Thoracic aorta (tissue), 2 donors: Measurements from ENCODE around the gene KLF1. TPM values are rescaled to one million over a fixed set of nuclear protein-coding genes. Genes with fewer than 3 reads are reported as not detected.
A peak's percentile ranks its signal among the peaks of the same experiment; 100 is the strongest.
"Not testable (repeated sequence)": the region's sequence is repeated elsewhere in the genome, so short reads cannot be mapped to it uniquely, and the experiment has no call there.

Source experiments
- ATAC-seq: fragments of 150-250 bp; one replicate; pipeline ENCODE4 v1.8.0; 2017; ENCODE audit warnings: low read depth; ENCODE audit not compliant: insufficient number of reproducible peaks, low FRiP score
- DNase-seq: peaks from one replicate; pipeline ENCODE4 v3.0.0-alpha.2; 2020; ENCODE audit warnings: low spot score
- H3K27ac ChIP-seq, 2 donors: fragments of 200-600 bp; sonication (generic); 1 replicate in 1 of 2; 2 replicates in 1 of 2; pipeline ENCODE4 v1.5.1; 2016; ENCODE audit warnings: mild to moderate bottlenecking in 2 of 2, moderate library complexity in 2 of 2
- H3K27me3 ChIP-seq: fragments of 200-600 bp; sonication (generic); replicated peaks from 2 replicates; pipeline ENCODE4 v1.6.0; 2016; ENCODE audit warnings: mild to moderate bottlenecking; ENCODE audit not compliant: insufficient read depth
- H3K36me3 ChIP-seq: fragments of 200-600 bp; sonication (generic); one replicate; pipeline ENCODE4 v1.5.1; 2016
- H3K4me1 ChIP-seq, 2 donors: fragments of 200-600 bp; sonication (generic); 1 replicate in 1 of 2; 2 replicates in 1 of 2; pipeline versions ENCODE4 v1.5.1 to v1.6.0; 2016; ENCODE audit warnings: low read depth in 2 of 2, mild to moderate bottlenecking in 1 of 2; ENCODE audit not compliant: control insufficient read depth in 1 of 2
- H3K4me3 ChIP-seq: fragments of 200-600 bp; sonication (generic); 2 replicates; pipeline ENCODE4 v1.5.1; 2016; ENCODE audit warnings: mild to moderate bottlenecking
- H3K9me3 ChIP-seq: fragments of 200-600 bp; sonication (generic); 2 replicates; pipeline ENCODE4 v1.5.1; 2016
- total RNA-seq, 2 donors: library from RNA; depleted of rRNA; stranded (reverse); fragments of >200 nt; gene quantifications; one replicate each; pipeline versions ENCODE4 v1.1.0 to v1.2.3, GENCODE V29; 2016
- TF ChIP-seq, protein P1 (sequence below): fragments of 200-600 bp; sonication (generic); IDR thresholded peaks from one replicate; pipeline ENCODE4 v1.5.1; 2019; ENCODE audit warnings: antibody characterized with exemption

The KLF1 gene
- total RNA-seq, 2 donors from 2014 or later, result not detected

DNA sequence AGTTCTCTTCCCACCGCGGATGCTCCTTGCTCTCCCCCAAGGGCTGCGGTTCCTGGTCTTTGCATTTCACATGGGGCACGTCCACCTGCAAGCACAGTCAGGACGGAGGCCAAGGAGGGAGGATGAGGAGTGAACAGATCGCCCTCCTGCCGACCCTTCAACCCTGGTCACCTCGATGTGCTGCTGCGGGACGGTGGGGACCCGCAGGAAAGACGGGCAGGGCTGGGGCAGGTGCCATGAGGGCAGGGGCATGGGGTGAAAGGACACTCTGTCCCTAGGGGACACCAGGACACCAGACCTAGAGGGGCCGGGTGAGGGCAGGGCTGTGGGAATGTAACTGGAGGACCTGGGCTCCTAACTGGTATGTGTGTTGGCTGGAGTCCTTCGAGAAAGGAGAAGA lies 31.3 kb upstream of the KLF1 start:
- no peaks in the 10 kb centered on the region for H3K9me3 ChIP-seq
- DNase-seq (no peak), ATAC-seq (no peak)
- TF ChIP-seq, protein P1, sequence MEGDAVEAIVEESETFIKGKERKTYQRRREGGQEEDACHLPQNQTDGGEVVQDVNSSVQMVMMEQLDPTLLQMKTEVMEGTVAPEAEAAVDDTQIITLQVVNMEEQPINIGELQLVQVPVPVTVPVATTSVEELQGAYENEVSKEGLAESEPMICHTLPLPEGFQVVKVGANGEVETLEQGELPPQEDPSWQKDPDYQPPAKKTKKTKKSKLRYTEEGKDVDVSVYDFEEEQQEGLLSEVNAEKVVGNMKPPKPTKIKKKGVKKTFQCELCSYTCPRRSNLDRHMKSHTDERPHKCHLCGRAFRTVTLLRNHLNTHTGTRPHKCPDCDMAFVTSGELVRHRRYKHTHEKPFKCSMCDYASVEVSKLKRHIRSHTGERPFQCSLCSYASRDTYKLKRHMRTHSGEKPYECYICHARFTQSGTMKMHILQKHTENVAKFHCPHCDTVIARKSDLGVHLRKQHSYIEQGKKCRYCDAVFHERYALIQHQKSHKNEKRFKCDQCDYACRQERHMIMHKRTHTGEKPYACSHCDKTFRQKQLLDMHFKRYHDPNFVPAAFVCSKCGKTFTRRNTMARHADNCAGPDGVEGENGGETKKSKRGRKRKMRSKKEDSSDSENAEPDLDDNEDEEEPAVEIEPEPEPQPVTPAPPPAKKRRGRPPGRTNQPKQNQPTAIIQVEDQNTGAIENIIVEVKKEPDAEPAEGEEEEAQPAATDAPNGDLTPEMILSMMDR, result no peak
- peaks cover 9% of the 10 kb centered on the region for H3K36me3 ChIP-seq
- H3K27me3 ChIP-seq, result no peaks in the 10 kb centered on the region
- H3K4me1 ChIP-seq, result peaks cover 3 to 9% of the 10 kb centered on the region in 2 donors
- no peak overlapping the region for H3K27ac ChIP-seq
- no peak overlapping the region for H3K4me3 ChIP-seq

DNA sequence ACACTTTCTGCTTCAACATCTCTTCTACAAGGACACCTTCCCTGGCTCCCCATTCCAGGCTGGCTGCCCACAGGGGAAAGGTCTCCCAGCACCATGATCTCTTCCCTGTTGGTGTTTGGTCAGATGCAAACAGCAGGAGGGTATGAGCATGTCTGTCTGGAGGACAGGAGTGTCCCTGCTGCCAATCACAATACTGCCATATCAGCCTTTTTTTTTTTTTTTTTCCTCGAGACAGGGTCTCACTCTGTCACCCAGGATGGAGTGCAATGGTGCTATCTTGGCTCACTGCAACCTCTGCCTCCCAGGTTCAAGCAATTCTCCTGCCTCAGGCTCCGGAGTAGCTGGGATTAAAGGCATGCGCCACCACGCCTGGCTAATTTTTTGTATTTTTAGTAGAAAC lies 28.9 kb upstream of the KLF1 start:
- H3K36me3 ChIP-seq, H3K9me3 ChIP-seq, H3K27ac ChIP-seq, H3K4me3 ChIP-seq, ATAC-seq, H3K27me3 ChIP-seq, DNase-seq: not testable (repeated sequence)
- H3K4me1 ChIP-seq, result peaks cover 3 to 21% of the 10 kb centered on the region in 2 donors

DNA sequence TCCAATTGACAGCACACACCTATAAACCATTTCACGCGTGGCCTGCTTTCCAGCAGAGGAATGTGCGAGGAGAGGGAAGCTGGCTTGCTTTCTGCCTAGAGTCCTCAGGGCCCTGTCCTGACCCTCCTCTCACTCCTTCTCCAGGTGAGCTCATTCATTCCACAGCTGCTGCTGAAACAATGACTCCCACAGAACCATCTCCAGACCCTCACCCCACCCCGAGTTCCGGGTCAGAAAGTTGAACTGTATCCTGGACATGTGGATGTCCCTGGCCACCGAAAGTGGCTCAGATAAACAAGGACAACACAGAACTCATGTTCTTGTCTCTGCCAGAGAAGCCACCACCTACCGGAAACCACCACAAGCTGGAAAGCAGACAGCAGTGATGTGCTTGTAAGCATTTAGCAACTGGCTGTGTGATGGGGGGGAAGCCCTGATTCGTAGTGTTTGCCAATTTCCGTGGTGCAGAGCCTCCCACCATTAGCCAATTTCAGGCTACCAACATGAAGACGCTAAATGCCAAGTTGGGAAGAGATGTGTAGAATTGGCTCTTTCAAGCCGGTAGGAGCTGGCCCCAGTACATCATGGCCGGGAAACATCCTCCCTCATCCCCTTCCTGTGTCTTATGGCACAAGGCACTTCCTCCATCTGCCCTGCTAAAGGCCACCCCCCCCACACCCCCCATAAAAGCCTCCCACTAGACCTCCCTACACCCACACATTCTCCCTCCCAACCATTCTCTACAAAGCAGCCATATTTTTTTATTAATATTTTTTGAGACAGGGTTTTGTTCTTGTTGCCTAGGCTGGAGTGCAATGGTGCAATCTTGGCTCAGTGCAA lies 27.1 kb upstream of the KLF1 start:
- TF ChIP-seq, protein P1, result no peak
- no peak for ATAC-seq
- no peak overlapping the region for H3K27ac ChIP-seq
- no peak overlapping the region for H3K4me3 ChIP-seq
- no peaks in the 10 kb centered on the region for H3K9me3 ChIP-seq
- no peaks in the 10 kb centered on the region for H3K27me3 ChIP-seq
- H3K36me3 ChIP-seq, result no peaks in the 10 kb centered on the region
- DNase-seq, result no peak
- peaks cover 3 to 16% of the 10 kb centered on the region in 2 donors for H3K4me1 ChIP-seq

DNA sequence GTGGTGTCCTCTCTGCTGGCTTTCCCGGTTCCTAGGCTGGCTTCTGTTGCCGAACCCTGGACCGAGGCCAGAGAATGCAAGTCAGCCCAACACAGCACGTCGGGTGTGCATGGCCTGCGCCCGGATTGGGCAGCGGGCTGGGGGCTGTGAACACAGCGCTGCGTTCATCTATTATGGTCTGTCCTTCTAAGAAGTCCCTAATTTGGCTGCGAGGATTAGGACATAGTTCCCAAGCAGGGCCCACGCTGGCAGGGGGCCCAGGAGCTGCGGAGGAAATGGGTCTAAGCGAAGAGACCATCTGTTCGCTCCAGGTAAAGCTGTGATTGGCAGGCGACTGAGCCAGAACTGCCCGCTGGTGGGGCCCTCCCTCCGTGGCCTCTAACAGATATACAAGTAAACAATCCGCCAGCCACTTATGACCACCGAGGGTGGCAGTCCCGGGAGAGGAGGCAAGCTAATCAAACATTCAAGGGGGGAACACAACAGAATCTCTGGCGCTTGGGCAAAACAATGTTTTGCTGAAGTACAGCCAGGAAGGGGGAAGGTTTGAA lies 26.1 kb upstream of the KLF1 start:
- TF ChIP-seq, protein P1, result no peak
- Histone ChIP-seq H3K4me1 (peaks cover 0 to 16% of the 10 kb centered on the region in 2 donors), H3K4me3 (peak overlapping the region; percentile 23), H3K9me3 (no peaks in the 10 kb centered on the region), H3K36me3 (no peaks in the 10 kb centered on the region), H3K27ac (peak overlapping the region; percentile 38 to 62), H3K27me3 (no peaks in the 10 kb centered on the region)
- no peak for DNase-seq
- no peak for ATAC-seq

DNA sequence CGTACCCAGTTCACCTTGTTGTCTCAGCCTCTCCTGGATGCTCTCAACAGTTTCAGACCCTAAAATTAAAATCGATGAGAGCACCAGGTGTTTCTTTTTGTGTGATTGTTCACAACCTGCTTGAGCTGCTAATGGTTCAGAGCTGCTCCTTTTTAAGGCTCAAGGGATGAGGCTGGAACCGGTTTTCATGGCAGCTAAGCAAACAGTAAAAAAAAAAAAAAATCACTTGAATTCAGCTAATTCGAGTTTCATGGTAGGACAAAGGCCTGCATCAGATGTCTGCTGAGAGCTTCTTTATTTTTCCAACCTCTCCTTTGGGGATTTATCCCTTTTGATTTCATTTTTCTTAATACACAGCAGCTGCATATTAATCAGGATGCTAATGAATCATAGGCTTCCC lies 25.6 kb upstream of the KLF1 start:
- Histone ChIP-seq H3K27me3 (no peaks in the 10 kb centered on the region), H3K4me3 (peak overlapping the region; percentile 23), H3K9me3 (no peaks in the 10 kb centered on the region), H3K36me3 (no peaks in the 10 kb centered on the region), H3K4me1 (peaks cover 0 to 16% of the 10 kb centered on the region in 2 donors), H3K27ac (no peak overlapping the region)
- TF ChIP-seq, protein P1, result no peak
- DNase-seq, result no peak
- no peak for ATAC-seq
